Upper lobe of left lung (tissue), 4 donors: ENCODE measurements around the gene GALNT7.

Source experiments
- EP300 ChIP-seq, 4 donors: sonication (generic); formaldehyde crosslinking; IDR thresholded peaks; one replicate each; pipeline ENCODE4 v1.5.1; 2017; ENCODE audit warnings: antibody characterized with exemption in 4 of 4, control low read depth in 2 of 4
- POLR2AphosphoS5 ChIP-seq, 2 donors: sonication (generic); formaldehyde crosslinking; IDR thresholded peaks; one replicate each; pipeline ENCODE4 v1.5.1; 2017; ENCODE audit warnings: antibody characterized with exemption in 2 of 2

GRCh38 chr4:173169178-173169427 lies 492 bp downstream of the GALNT7 start:
- TF ChIP-seq EP300 (IDR thresholded peaks at IDR 0.05) = no peak
- no peak for TF ChIP-seq POLR2AphosphoS5 (IDR thresholded peaks at IDR 0.05)
